Dermis lymphatic vessel endothelial cell (primary cell): Measurements from ENCODE around the gene PLAAT5. TPM values are rescaled to one million over a fixed set of nuclear protein-coding genes. Genes with fewer than 3 reads are reported as not detected.

Experiments used
- total RNA-seq: library from RNA; depleted of rRNA; stranded (reverse); fragments of >200 nt; gene quantifications from 2 replicates; pipeline ENCODE4 v1.2.1, GENCODE V29; 2014

Gene PLAAT5
- not detected in 2 replicates for total RNA-seq

GRCh38 chr11:63490551-63491239 lies at the start of gene PLAAT5:
PLAAT5 (minus strand) TSS chr11:63491167; CDS start chr11:63491034, 133 bp downstream.

GRCh38 chr11:63536669-63537292 lies 45.8 kb upstream of the PLAAT5 start, which contains the start of gene PLAAT4:
PLAAT4 (plus strand) TSS chr11:63536808; CDS start chr11:63536869, 61 bp downstream.

GRCh38 chr11:63505857-63506528 lies 15.0 kb upstream of the PLAAT5 start, which contains the start of gene LGALS12:
LGALS12 (plus strand) TSS chr11:63506084; CDS start chr11:63506459, 375 bp downstream.

Other genes with a start within 250 kb of the PLAAT5 start
- not detected in 2 replicates for gene SLC22A25, start 247.6 kb downstream of the PLAAT5 start, total RNA-seq
- not detected in 2 replicates for gene SLC22A9, start 121.4 kb downstream of the PLAAT5 start, total RNA-seq
- gene LGALS12, start 14.9 kb upstream of the PLAAT5 start, total RNA-seq: not detected in 2 replicates
- 4.8 and 6.3 TPM in 2 replicates for gene PLAAT4, start 45.6 kb upstream of the PLAAT5 start, total RNA-seq
- 0.17 TPM in 1 of 2 replicates, not detected in the other for gene PLAAT2, start 72.2 kb upstream of the PLAAT5 start, total RNA-seq
- gene PLAAT3, start 123.3 kb upstream of the PLAAT5 start, total RNA-seq: 102 and 120 TPM in 2 replicates
- gene ATL3, start 180.2 kb upstream of the PLAAT5 start, total RNA-seq: 107 and 110 TPM in 2 replicates
- 43.7 and 45.6 TPM in 2 replicates for gene RTN3, start 190.3 kb upstream of the PLAAT5 start, total RNA-seq